Measurements from ENCODE around the gene ATP5F1E.

DNA sequence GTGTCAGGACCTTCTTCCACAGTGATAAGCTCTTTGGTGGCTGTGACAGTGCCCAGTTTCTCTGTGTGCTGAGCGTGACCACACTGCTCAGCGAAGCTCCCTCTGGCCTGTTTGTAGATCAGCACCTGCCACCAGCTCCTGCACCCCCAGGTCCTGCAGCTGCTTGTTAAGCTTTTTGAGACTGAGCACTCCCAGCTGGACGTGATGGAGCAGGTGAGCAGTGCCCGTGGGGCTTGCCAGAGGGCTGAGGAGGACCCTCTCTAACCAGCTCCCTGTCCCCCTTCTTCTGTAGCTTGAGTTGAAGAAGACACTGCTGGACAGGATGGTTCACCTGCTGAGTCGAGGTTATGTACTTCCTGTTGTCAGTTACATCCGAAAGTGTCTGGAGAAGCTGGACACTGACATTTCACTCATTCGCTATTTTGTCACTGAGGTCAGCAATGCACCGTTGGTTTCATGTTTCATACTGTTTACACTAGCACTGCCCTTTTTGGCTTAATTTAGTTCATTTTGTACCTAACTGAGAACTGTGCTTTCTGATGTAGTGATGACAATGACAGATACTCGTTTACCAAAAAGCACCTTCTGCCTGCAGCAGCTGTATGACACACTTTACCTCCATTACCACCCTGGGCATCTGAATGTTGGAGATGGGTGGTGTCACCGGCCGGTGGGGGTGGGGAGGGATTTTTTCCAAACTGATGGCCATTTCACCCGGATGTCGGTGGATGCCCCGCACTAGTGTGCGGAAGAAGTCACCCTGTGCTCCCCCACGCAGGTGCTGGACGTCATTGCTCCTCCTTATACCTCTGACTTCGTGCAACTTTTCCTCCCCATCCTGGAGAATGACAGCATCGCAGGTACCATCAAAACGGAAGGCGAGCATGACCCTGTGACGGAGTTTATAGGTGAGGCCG is 38.5 kb downstream of the ATP5F1E start:
- TF ChIP-seq, protein P1, sequence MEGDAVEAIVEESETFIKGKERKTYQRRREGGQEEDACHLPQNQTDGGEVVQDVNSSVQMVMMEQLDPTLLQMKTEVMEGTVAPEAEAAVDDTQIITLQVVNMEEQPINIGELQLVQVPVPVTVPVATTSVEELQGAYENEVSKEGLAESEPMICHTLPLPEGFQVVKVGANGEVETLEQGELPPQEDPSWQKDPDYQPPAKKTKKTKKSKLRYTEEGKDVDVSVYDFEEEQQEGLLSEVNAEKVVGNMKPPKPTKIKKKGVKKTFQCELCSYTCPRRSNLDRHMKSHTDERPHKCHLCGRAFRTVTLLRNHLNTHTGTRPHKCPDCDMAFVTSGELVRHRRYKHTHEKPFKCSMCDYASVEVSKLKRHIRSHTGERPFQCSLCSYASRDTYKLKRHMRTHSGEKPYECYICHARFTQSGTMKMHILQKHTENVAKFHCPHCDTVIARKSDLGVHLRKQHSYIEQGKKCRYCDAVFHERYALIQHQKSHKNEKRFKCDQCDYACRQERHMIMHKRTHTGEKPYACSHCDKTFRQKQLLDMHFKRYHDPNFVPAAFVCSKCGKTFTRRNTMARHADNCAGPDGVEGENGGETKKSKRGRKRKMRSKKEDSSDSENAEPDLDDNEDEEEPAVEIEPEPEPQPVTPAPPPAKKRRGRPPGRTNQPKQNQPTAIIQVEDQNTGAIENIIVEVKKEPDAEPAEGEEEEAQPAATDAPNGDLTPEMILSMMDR (IDR thresholded peaks at IDR 0.05), result no peak
- TF ChIP-seq POLR2A (IDR thresholded peaks at IDR 0.05), result no peak

Measured in adrenal gland (tissue), 5 donors.